Vagina (tissue), 2 donors: Measurements from ENCODE around the gene MACROD2. TPM values are rescaled to one million over a fixed set of nuclear protein-coding genes. Genes with fewer than 3 reads are reported as not detected.

ENCODE experiments used
- DNase-seq, 2 donors: peaks; one replicate each; pipeline ENCODE4 v3.0.0-alpha.2; 2017; ENCODE audit errors: extremely low spot score in 2 of 2
- H3K27ac ChIP-seq: fragments of 200-600 bp; sonication (generic); one replicate; pipeline ENCODE4 v1.5.1; 2019
- H3K27me3 ChIP-seq: fragments of 200-600 bp; sonication (generic); one replicate; pipeline ENCODE4 v1.5.1; 2019
- H3K36me3 ChIP-seq, 2 donors: fragments of 200-600 bp; sonication (generic); one replicate each; pipeline ENCODE4 v1.5.1; 2017 to 2019
- H3K4me1 ChIP-seq: fragments of 200-600 bp; sonication (generic); one replicate; pipeline ENCODE4 v1.5.1; 2019
- H3K4me3 ChIP-seq, 2 donors: fragments of 200-600 bp; sonication (generic); 1 replicate in 1 of 2; 2 replicates in 1 of 2; pipeline ENCODE4 v1.5.1; 2016 to 2019
- H3K9me3 ChIP-seq: fragments of 200-600 bp; sonication (generic); one replicate; pipeline ENCODE4 v1.5.1; 2019
- CTCF ChIP-seq, 3 experiments: fragments of 450-650 bp in 2 of 3; fragments of 200-600 bp in 1 of 3; sonication (generic) in 1 of 3; IDR thresholded peaks; one replicate each; pipeline ENCODE4 v1.5.1; 2017 to 2019; ENCODE audit warnings: antibody characterized with exemption in 3 of 3, mild to moderate bottlenecking in 2 of 3, moderate library complexity in 2 of 3
- POLR2A ChIP-seq, 2 donors: fragments of 450-650 bp; IDR thresholded peaks; one replicate each; pipeline ENCODE4 v1.6.1; 2017; ENCODE audit warnings: antibody characterized with exemption in 2 of 2, mild to moderate bottlenecking in 2 of 2, moderate library complexity in 2 of 2
- POLR2AphosphoS5 ChIP-seq, 2 donors: sonication (generic); formaldehyde crosslinking; IDR thresholded peaks; one replicate each; pipeline ENCODE4 v1.9.0; 2017; ENCODE audit warnings: antibody characterized with exemption in 2 of 2, mild to moderate bottlenecking in 2 of 2, low read depth in 1 of 2; ENCODE audit not compliant: insufficient read depth in 1 of 2
- intact Hi-C: fragments of 100-400 bp; cut with DNase I; formaldehyde crosslinking; loops from one replicate; pipeline ENCODE4 v1.15.1; 2023
- total RNA-seq: library from RNA; depleted of rRNA; stranded (reverse); fragments of >200 nt; gene quantifications from one replicate; pipeline ENCODE4 v1.2.3, GENCODE V29; 2016

The MACROD2 gene
- total RNA-seq, 1 donor from 2014 or later, result 12.5 TPM

- Histone ChIP-seq H3K4me3 (no peak overlapping the region), H3K9me3 (no peaks in the 10 kb centered on the region), H3K27ac (no peak overlapping the region), H3K36me3 (no peaks in the 10 kb centered on the region), H3K4me1 (no peaks in the 10 kb centered on the region), H3K27me3 (no peaks in the 10 kb centered on the region)
- TF ChIP-seq POLR2AphosphoS5 (IDR thresholded peaks at IDR 0.05; ENCODE audit: insufficient read depth in 1 of 2, low read depth in 1 of 2) (no peak), POLR2A (IDR thresholded peaks at IDR 0.05) (no peak), CTCF (IDR thresholded peaks at IDR 0.05) (no peak)
- intact Hi-C loops, result no loop called here
- no peak for DNase-seq
Observed at GRCh38 chr20:14830899-14831298, 835.6 kb downstream of the MACROD2 start.

GRCh38 chr20:14832630-14833029 lies 837.3 kb downstream of the MACROD2 start:
- TF ChIP-seq CTCF (IDR thresholded peaks at IDR 0.05) (no peak), POLR2AphosphoS5 (IDR thresholded peaks at IDR 0.05; ENCODE audit: insufficient read depth in 1 of 2, low read depth in 1 of 2) (no peak), POLR2A (IDR thresholded peaks at IDR 0.05) (no peak)
- intact Hi-C loops, result no loop called here

GRCh38 chr20:14838663-14839628 lies 843.6 kb downstream of the MACROD2 start:
- intact Hi-C loops, result no loop called here
- Histone ChIP-seq H3K36me3 (no peaks in the 10 kb centered on the region), H3K27me3 (no peaks in the 10 kb centered on the region), H3K4me1 (peaks cover 7% of the 10 kb centered on the region), H3K4me3 (no peak overlapping the region), H3K27ac (no peak overlapping the region), H3K9me3 (no peaks in the 10 kb centered on the region)
- no peak for DNase-seq
- TF ChIP-seq CTCF (IDR thresholded peaks at IDR 0.05), result no peak
- no peak for TF ChIP-seq POLR2A (IDR thresholded peaks at IDR 0.05)
- no peak for TF ChIP-seq POLR2AphosphoS5 (IDR thresholded peaks at IDR 0.05; ENCODE audit: insufficient read depth in 1 of 2, low read depth in 1 of 2)

More at GRCh38 chr20:14832630-14833029, 837.3 kb downstream of the MACROD2 start:
- no peak for DNase-seq
- Histone ChIP-seq H3K9me3 (no peaks in the 10 kb centered on the region), H3K4me3 (no peak overlapping the region), H3K27ac (no peak overlapping the region), H3K27me3 (no peaks in the 10 kb centered on the region), H3K36me3 (no peaks in the 10 kb centered on the region), H3K4me1 (no peaks in the 10 kb centered on the region)

GRCh38 chr20:14845199-14846160 lies 850.2 kb downstream of the MACROD2 start:
- TF ChIP-seq POLR2AphosphoS5 (IDR thresholded peaks at IDR 0.05; ENCODE audit: insufficient read depth in 1 of 2, low read depth in 1 of 2) (peak in 1 of 2 donors; percentile 13), POLR2A (IDR thresholded peaks at IDR 0.05) (no peak), CTCF (IDR thresholded peaks at IDR 0.05) (no peak)
- no peaks in the 10 kb centered on the region for H3K9me3 ChIP-seq
- no peak for DNase-seq
- intact Hi-C loops, result no loop called here
- no peaks in the 10 kb centered on the region for H3K4me1 ChIP-seq
- H3K36me3 ChIP-seq, result no peaks in the 10 kb centered on the region
- no peaks in the 10 kb centered on the region for H3K27me3 ChIP-seq
- H3K27ac ChIP-seq, result no peak overlapping the region
- H3K4me3 ChIP-seq, result no peak overlapping the region
